HG02884 (cell line): ENCODE results near the gene CBARP.
A peak's percentile ranks its signal among the peaks of the same experiment; 100 is the strongest.
"Not testable (repeated sequence)": the region's sequence is repeated elsewhere in the genome, so short reads cannot be mapped to it uniquely, and the experiment has no call there.

Source experiments
- ATAC-seq: cut with Tn5 transposase; IDR thresholded peaks from one replicate; pipeline ENCODE4 v1.9.1; 2021; ENCODE audit warnings: mild to moderate bottlenecking, moderate library complexity; ENCODE audit not compliant: unreplicated experiment

The CBARP gene

GRCh38 chr19:1216756-1217155 lies 21.0 kb downstream of the CBARP start:
- ATAC-seq, result no peak

GRCh38 chr19:1214862-1215731 lies 22.7 kb downstream of the CBARP start:
- ATAC-seq, result no peak

GRCh38 chr19:1214299-1214861 lies 23.4 kb downstream of the CBARP start:
- no peak for ATAC-seq

GRCh38 chr19:1213391-1214286 lies 24.2 kb downstream of the CBARP start:
- ATAC-seq, result no peak

- no peak for ATAC-seq
These were observed 26.1 kb downstream of the CBARP start for GRCh38 chr19:1211494-1212234.

GRCh38 chr19:1210227-1210538 lies 27.6 kb downstream of the CBARP start:
- no peak for ATAC-seq

- not testable (repeated sequence) for ATAC-seq
These were observed 29.0 kb downstream of the CBARP start for GRCh38 chr19:1208830-1209229.

- ATAC-seq, result no peak
These were observed 30.8 kb downstream of the CBARP start for GRCh38 chr19:1206864-1207450.

GRCh38 chr19:1206150-1206863 lies 31.5 kb downstream of the CBARP start:
- ATAC-seq, result no peak

- ATAC-seq, result peak; percentile 83
These were observed 32.4 kb downstream of the CBARP start, which contains the start of gene STK11 for GRCh38 chr19:1205114-1206099. TSS of gene STK11 (plus strand) at chr19:1205778. CDS start at chr19:1206914, 1,136 bp downstream.

GRCh38 chr19:1200614-1201013 lies 37.2 kb downstream of the CBARP start:
- ATAC-seq, result not testable (repeated sequence)

- ATAC-seq, result no peak
These were observed 38.3 kb downstream of the CBARP start for GRCh38 chr19:1199531-1199930.

GRCh38 chr19:1189419-1189818 lies 48.4 kb downstream of the CBARP start:
- ATAC-seq, result no peak

- ATAC-seq, result no peak
These were observed 54.1 kb downstream of the CBARP start for GRCh38 chr19:1183543-1184172.

GRCh38 chr19:1182727-1183126 lies 55.1 kb downstream of the CBARP start:
- ATAC-seq, result no peak

GRCh38 chr19:1182068-1182467 lies 55.7 kb downstream of the CBARP start:
- ATAC-seq, result no peak

GRCh38 chr19:1181606-1182005 lies 56.2 kb downstream of the CBARP start:
- no peak for ATAC-seq
